HFF-Myc (cell line): ENCODE results near the gene MON2.
A peak's percentile ranks its signal among the peaks of the same experiment; 100 is the strongest.

Experiments used
- DNase-seq: peaks from one replicate; pipeline ENCODE4 v3.0.0-alpha.2; 2011; ENCODE audit warnings: low read depth; ENCODE audit errors: extremely low read depth
- H3K4me3 ChIP-seq: replicated peaks from 2 replicates; pipeline ENCODE4 v1.5.1; 2011; ENCODE audit warnings: low read depth, mild to moderate bottlenecking, control low read depth, low read length
- CTCF ChIP-seq: IDR thresholded peaks from 2 replicates; pipeline ENCODE4 v1.5.1; 2012; ENCODE audit warnings: mild to moderate bottlenecking, low read depth, low read length, control low read depth; ENCODE audit errors: missing control alignments

Gene MON2

GRCh38 chr12:62466594-62467491 is at the start of gene MON2:
Gene MON2 (plus strand): TSS chr12:62466826. CDS start chr12:62467208, 382 bp downstream.
- peak; percentile 25 for DNase-seq
- no peak for TF ChIP-seq CTCF
- H3K4me3 ChIP-seq: peak within 1 kb of the TSS; percentile 96

GRCh38 chr12:62426089-62426488 is 40.5 kb upstream of the MON2 start:
- no peak for DNase-seq
- no peak overlapping the region for H3K4me3 ChIP-seq
- TF ChIP-seq CTCF: no peak

- H3K4me3 ChIP-seq: no peak overlapping the region
- no peak for TF ChIP-seq CTCF
- no peak for DNase-seq
These were observed 37.2 kb upstream of the MON2 start for GRCh38 chr12:62429457-62429856.

GRCh38 chr12:62434494-62435302 is 31.9 kb upstream of the MON2 start:
- no peak for TF ChIP-seq CTCF
- peak overlapping the region; percentile 36 for H3K4me3 ChIP-seq
- no peak for DNase-seq

- H3K4me3 ChIP-seq: peak overlapping the region; percentile 36
- DNase-seq: peak; percentile 30
- TF ChIP-seq CTCF: peak; percentile 65
These were observed 31.1 kb upstream of the MON2 start for GRCh38 chr12:62435303-62436163.

- TF ChIP-seq CTCF: no peak
- no peak for DNase-seq
- no peak overlapping the region for H3K4me3 ChIP-seq
These were observed 30.5 kb upstream of the MON2 start for GRCh38 chr12:62436164-62436503.
